ENCODE measurements around the gene NMRAL1. TPM values are rescaled to one million over a fixed set of nuclear protein-coding genes. Genes with fewer than 3 reads are reported as not detected.

The NMRAL1 gene
- total RNA-seq, 1 donor from 2014 or later: 35.3 TPM

DNA sequence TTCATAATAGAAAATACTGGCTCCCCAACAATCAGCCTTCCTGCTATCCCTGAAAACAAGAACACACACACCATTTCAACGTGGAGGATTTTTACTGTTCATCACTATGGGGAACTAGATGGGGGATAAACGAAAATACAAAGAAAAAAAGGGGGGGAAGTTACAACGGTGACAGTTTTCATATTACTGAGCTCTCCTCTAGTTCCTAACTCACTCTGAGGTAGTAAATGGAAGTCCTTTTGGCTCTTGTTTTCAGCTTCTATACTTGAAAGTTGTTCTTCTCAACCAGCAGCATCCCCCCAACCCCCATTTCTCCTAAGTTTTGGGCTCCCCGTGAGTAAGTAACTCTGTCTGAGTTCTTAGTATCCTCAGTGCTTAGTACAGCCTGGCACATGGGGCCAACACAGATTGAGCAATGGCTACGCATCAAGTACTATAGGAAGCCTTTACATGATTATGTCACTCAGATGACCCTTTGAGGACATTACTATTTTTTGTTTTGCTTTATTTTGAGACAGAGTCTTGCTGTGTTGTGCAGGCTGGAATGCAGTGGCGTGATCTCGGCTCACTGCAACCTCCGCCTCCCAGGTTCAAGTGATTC, 53.8 kb downstream of the NMRAL1 start:
- no peak overlapping the region for H3K4me3 Mint-ChIP-seq (ENCODE audit: unreplicated experiment)
- H3K27me3 Mint-ChIP-seq (ENCODE audit: unreplicated experiment): peaks cover 15% of the 10 kb centered on the region
- no peaks in the 10 kb centered on the region for H3K9me3 Mint-ChIP-seq (ENCODE audit: unreplicated experiment)
- H3K27ac Mint-ChIP-seq (ENCODE audit: unreplicated experiment): no peak overlapping the region
- TF ChIP-seq, protein P1, sequence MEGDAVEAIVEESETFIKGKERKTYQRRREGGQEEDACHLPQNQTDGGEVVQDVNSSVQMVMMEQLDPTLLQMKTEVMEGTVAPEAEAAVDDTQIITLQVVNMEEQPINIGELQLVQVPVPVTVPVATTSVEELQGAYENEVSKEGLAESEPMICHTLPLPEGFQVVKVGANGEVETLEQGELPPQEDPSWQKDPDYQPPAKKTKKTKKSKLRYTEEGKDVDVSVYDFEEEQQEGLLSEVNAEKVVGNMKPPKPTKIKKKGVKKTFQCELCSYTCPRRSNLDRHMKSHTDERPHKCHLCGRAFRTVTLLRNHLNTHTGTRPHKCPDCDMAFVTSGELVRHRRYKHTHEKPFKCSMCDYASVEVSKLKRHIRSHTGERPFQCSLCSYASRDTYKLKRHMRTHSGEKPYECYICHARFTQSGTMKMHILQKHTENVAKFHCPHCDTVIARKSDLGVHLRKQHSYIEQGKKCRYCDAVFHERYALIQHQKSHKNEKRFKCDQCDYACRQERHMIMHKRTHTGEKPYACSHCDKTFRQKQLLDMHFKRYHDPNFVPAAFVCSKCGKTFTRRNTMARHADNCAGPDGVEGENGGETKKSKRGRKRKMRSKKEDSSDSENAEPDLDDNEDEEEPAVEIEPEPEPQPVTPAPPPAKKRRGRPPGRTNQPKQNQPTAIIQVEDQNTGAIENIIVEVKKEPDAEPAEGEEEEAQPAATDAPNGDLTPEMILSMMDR (IDR thresholded peaks at IDR 0.05; ENCODE audit: unreplicated experiment): no peak
- peaks cover 6% of the 10 kb centered on the region for H3K4me1 Mint-ChIP-seq (ENCODE audit: unreplicated experiment)
- no peaks in the 10 kb centered on the region for H3K36me3 Mint-ChIP-seq (ENCODE audit: low read depth, unreplicated experiment)
- no peak for DNase-seq (ENCODE audit: low spot score)

DNA sequence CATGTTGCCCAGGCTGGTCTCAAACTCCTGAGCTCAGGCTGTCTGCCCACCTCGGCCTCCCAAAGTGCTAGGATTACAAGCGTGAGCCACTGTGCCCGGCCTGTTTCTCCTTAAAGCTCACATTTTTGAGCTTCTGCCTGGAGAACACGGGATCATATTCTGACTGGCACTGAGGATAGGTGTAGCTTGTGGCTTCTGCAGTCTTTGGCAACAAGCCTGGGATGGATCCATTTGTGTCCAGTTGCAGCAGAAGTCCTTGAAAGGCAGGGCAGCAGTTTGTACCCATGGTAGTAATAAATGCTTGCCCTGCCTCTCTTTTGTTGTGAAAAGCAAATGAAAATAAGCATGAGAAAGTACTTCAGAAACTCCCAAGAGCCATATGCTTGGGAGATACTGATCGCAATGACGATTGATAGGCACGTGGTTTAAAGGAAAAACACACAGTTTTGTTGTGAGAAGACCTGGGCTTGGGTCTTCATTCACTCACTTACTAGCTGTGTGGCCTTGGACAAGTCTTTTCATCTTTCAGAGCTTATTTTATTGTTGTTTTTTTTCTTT, 54.9 kb downstream of the NMRAL1 start:
- Mint-ChIP-seq H3K27me3 (ENCODE audit: unreplicated experiment) (peaks cover 16% of the 10 kb centered on the region), H3K4me1 (ENCODE audit: unreplicated experiment) (peaks cover 9% of the 10 kb centered on the region), H3K4me3 (ENCODE audit: unreplicated experiment) (no peak overlapping the region), H3K9me3 (ENCODE audit: unreplicated experiment) (no peaks in the 10 kb centered on the region), H3K36me3 (ENCODE audit: low read depth, unreplicated experiment) (peaks cover 5% of the 10 kb centered on the region), H3K27ac (ENCODE audit: unreplicated experiment) (no peak overlapping the region)
- DNase-seq (ENCODE audit: low spot score): no peak
- TF ChIP-seq, protein P1 (IDR thresholded peaks at IDR 0.05; ENCODE audit: unreplicated experiment): no peak

DNA sequence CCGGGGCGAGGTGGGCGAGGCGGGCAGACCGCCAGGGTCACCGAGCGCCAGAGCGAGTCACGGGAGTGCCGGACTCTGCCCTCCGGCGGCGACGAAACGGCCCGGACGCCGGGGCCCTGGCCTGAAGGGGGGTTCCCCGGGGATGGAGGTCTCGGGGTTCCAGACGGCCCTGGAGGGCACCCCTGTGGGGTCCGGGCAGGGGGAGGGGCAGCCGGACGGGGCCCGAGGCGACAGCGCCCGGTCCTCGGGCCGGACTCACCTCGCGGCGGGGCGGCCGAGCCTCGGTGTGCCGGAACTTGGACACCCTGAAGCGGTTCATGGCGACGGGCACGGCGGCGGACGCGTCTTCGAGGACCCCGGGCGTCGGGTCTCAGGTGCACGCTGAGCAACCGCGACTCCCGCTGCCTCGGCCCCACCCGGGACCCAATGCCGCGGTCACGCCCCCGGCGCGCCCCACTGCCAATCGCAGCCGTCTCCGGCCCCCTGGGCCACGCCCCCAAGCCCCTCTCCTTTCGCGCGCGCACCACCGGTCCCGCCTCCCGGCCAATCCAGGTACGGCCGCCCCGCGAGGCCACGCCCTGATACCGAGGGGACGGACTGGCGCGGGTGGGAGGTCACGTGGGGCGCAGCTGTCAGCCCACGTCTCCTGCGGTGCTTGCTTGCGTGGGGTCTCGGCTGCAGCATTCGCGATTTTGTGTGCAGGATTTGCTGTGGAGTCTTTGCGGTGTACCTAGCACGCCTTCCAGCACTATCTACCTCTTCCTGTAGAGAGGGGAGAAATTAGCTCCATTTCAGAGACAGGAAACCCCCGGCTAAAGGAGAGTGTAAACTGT, 58.0 kb downstream of the NMRAL1 start, which contains the start of gene CORO7:
CORO7 (minus strand) TSS at position 397 of the 833 bp plus-strand sequence; CDS start at position 319, 78 bp downstream.
- Mint-ChIP-seq H3K27me3 (ENCODE audit: unreplicated experiment) (peaks cover 16% of the 10 kb centered on the region), H3K4me3 (ENCODE audit: unreplicated experiment) (peak within 1 kb of the TSS; percentile 96), H3K9me3 (ENCODE audit: unreplicated experiment) (no peaks in the 10 kb centered on the region), H3K4me1 (ENCODE audit: unreplicated experiment) (peaks cover 12% of the 10 kb centered on the region), H3K27ac (ENCODE audit: unreplicated experiment) (peak within 1 kb of the TSS; percentile 88), H3K36me3 (ENCODE audit: low read depth, unreplicated experiment) (peaks cover 9% of the 10 kb centered on the region)
- TF ChIP-seq, protein P1 (IDR thresholded peaks at IDR 0.05; ENCODE audit: unreplicated experiment): peak; percentile 7
- peak; percentile 94 for DNase-seq (ENCODE audit: low spot score)

DNA sequence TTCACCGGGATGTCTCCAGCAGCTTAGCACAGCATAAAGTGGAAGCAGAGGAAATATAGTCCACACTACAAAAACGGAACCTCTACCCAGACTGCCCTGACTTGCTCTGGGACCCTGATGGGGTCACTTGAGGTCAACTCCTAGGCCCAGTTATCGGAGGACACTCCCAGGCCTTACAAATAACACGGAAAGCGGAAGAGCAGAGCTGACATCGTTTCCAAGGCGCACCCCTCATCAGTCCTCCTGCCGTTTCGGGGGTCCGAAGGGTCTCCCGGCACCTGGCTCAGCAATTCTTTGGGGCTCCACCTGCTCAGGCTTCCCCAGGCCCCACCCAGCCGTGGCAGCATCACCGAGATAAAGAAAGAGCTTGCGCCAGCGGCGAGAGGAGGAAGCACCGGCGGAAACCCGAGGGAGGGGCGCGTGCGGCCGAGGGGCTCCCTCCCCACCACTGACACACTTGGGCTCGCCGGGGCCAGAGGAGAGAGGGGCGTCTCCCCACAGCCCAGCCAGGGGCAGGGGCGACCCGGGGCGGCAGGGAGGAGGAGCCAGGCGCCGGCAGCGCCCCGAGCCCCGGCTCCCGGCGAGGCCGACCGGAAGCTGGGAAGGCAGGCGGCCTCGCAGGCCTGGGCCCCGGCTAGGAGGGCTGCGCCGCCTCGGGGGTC, 58.8 kb downstream of the NMRAL1 start:
- peaks cover 12% of the 10 kb centered on the region for H3K4me1 Mint-ChIP-seq (ENCODE audit: unreplicated experiment)
- peak; percentile 57 for DNase-seq (ENCODE audit: low spot score)
- peaks cover 13% of the 10 kb centered on the region for H3K36me3 Mint-ChIP-seq (ENCODE audit: low read depth, unreplicated experiment)
- TF ChIP-seq, protein P1 (IDR thresholded peaks at IDR 0.05; ENCODE audit: unreplicated experiment): peak; percentile 14
- no peaks in the 10 kb centered on the region for H3K9me3 Mint-ChIP-seq (ENCODE audit: unreplicated experiment)
- H3K4me3 Mint-ChIP-seq (ENCODE audit: unreplicated experiment): peak overlapping the region; percentile 96
- peak overlapping the region; percentile 88 for H3K27ac Mint-ChIP-seq (ENCODE audit: unreplicated experiment)
- H3K27me3 Mint-ChIP-seq (ENCODE audit: unreplicated experiment): peaks cover 16% of the 10 kb centered on the region

Data from endothelial cell (in vitro differentiated cells).